A673 (cell line): ENCODE measurements around the gene AQP3.

ENCODE experiments used
- CTCF ChIP-seq: fragments of 300-800, 200-600 bp; sonication (generic); conservative IDR thresholded peaks from 2 replicates; pipeline ENCODE4 v1.5.1; 2017; ENCODE audit warnings: low read depth, mild to moderate bottlenecking, antibody characterized with exemption, low read length, moderate library complexity, mixed read lengths
- EZH2 ChIP-seq: fragments of 200-600 bp; sonication (generic); IDR thresholded peaks from 2 replicates; pipeline ENCODE4 v1.6.1; 2017; ENCODE audit warnings: borderline replicate concordance, low read depth, mild to moderate bottlenecking, mixed read lengths, antibody characterized with exemption, low read length; ENCODE audit not compliant: poor library complexity, severe bottlenecking

- no peak for TF ChIP-seq CTCF
- TF ChIP-seq EZH2: no peak
Observed at GRCh38 chr9:33437205-33437604, 10.2 kb downstream of the AQP3 start.
